ENCODE results near the gene PYY. TPM values are rescaled to one million over a fixed set of nuclear protein-coding genes. Genes with fewer than 3 reads are reported as not detected.
"Not testable (repeated sequence)": the region's sequence is repeated elsewhere in the genome, so short reads cannot be mapped to it uniquely, and the experiment has no call there.

Gene PYY
- total and polyA plus RNA-seq, 4 donors: 0.68 TPM; not detected in 3

GRCh38 chr17:43938838-43939182 lies 14.9 kb downstream of the PYY start:
- H3K27me3 ChIP-seq (ENCODE audit: control insufficient read depth, insufficient read depth, low read length): no peaks in the 10 kb centered on the region
- WGBS (ENCODE audit: insufficient coverage): no CpG with 5 or more reads among the region's 6 CpGs
- no peaks in the 10 kb centered on the region for H3K36me3 ChIP-seq (ENCODE audit: control insufficient read depth, insufficient read depth, low read length)
- no peak overlapping the region for H3K27ac ChIP-seq (ENCODE audit: low read depth, low read length)
- peaks cover 7% of the 10 kb centered on the region for H3K4me1 ChIP-seq (ENCODE audit: control insufficient read depth, insufficient read depth, low read length)
- H3K4me3 ChIP-seq (ENCODE audit: low read depth, low read length): no peak overlapping the region
- no peak for DNase-seq (ENCODE audit: low read depth in 4 of 6, low spot score in 6 of 6)
- no peaks in the 10 kb centered on the region for H3K9me3 ChIP-seq (ENCODE audit: control insufficient read depth, insufficient read depth, low read length)

DNA sequence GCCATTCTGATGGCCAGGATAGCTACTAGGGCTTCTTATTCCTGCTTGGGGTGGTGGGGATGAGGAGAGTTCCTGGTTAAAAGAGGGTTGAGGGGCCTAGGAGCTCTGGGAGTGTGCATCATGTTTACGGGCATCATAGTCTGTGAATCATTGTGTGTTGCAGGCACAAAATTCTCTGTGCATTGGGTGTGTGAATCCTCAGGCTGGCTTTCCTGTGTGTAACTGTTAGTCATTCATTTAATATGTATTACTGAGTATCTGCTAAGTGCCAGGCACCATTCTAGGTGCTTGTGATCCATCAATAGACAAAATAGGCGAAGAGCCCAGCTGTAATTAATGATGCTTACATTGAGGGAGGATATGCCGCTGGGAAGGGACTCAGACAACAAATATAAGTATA lies 17.3 kb downstream of the PYY start:
- H3K9me3 ChIP-seq (ENCODE audit: control insufficient read depth, insufficient read depth, low read length): no peaks in the 10 kb centered on the region
- no peak overlapping the region for H3K4me3 ChIP-seq (ENCODE audit: low read depth, low read length)
- DNase-seq (ENCODE audit: low read depth in 4 of 6, low spot score in 6 of 6): no peak
- H3K4me1 ChIP-seq (ENCODE audit: control insufficient read depth, insufficient read depth, low read length): peaks cover 7% of the 10 kb centered on the region
- H3K36me3 ChIP-seq (ENCODE audit: control insufficient read depth, insufficient read depth, low read length): no peaks in the 10 kb centered on the region
- H3K27ac ChIP-seq (ENCODE audit: low read depth, low read length): no peak overlapping the region
- WGBS (ENCODE audit: insufficient coverage): 100% methylated on average over 1 of the region's 3 CpGs
- no peaks in the 10 kb centered on the region for H3K27me3 ChIP-seq (ENCODE audit: control insufficient read depth, insufficient read depth, low read length)

GRCh38 chr17:43935926-43936261 lies 17.8 kb downstream of the PYY start:
- Histone ChIP-seq H3K27me3 (ENCODE audit: control insufficient read depth, insufficient read depth, low read length) (no peaks in the 10 kb centered on the region), H3K27ac (ENCODE audit: low read depth, low read length) (no peak overlapping the region)

DNA sequence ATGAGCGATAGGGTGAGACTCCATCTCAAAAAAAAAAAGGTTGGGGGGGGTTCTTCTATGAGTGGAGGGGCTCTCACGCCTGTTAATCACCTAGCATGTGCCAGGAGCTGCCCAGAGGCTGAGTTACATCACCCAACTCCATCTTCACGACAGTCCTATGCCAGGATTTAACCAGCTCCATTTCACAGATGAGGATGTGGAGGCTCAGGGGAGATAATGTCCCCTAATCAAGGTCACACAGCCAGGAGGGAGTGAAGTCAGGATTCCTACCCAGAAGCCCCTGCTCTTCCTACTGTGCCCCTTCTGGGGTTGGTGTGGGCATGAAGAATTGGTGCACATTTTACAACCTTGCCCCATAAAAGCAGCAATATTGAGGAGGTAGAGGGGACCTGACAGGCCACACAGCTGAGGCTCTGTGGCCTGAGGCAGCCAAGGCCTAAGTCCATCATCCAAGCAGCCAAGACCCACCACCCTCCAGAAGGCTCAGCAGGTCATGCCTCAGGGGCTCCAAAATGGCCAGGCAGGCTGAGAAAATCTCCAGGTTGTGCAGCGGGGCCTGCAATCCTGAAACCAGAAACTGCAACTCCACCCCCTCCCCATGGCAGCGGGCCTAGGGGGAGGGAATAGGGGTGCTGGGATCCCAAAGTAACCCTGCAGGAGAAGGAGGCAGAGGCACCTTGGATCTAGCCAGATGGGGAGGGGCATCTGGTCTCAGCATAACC lies 18.4 kb downstream of the PYY start:
- H3K4me3 ChIP-seq (ENCODE audit: low read depth, low read length): no peak overlapping the region
- no peak for DNase-seq (ENCODE audit: low read depth in 4 of 6, low spot score in 6 of 6)
- H3K36me3 ChIP-seq (ENCODE audit: control insufficient read depth, insufficient read depth, low read length): no peaks in the 10 kb centered on the region
- WGBS (ENCODE audit: insufficient coverage): no CpG with 5 or more reads among the region's 5 CpGs
- H3K27me3 ChIP-seq (ENCODE audit: control insufficient read depth, insufficient read depth, low read length): no peaks in the 10 kb centered on the region
- H3K27ac ChIP-seq (ENCODE audit: low read depth, low read length): no peak overlapping the region
- H3K9me3 ChIP-seq (ENCODE audit: control insufficient read depth, insufficient read depth, low read length): no peaks in the 10 kb centered on the region
- peaks cover 7% of the 10 kb centered on the region for H3K4me1 ChIP-seq (ENCODE audit: control insufficient read depth, insufficient read depth, low read length)

More at GRCh38 chr17:43935926-43936261, 17.8 kb downstream of the PYY start:
- Histone ChIP-seq H3K9me3 (ENCODE audit: control insufficient read depth, insufficient read depth, low read length) (no peaks in the 10 kb centered on the region), H3K36me3 (ENCODE audit: control insufficient read depth, insufficient read depth, low read length) (no peaks in the 10 kb centered on the region), H3K4me1 (ENCODE audit: control insufficient read depth, insufficient read depth, low read length) (peaks cover 7% of the 10 kb centered on the region), H3K4me3 (ENCODE audit: low read depth, low read length) (no peak overlapping the region)
- no peak for DNase-seq (ENCODE audit: low read depth in 4 of 6, low spot score in 6 of 6)
- 20% methylated on average over 1 of the region's 6 CpGs for WGBS (ENCODE audit: insufficient coverage)

DNA sequence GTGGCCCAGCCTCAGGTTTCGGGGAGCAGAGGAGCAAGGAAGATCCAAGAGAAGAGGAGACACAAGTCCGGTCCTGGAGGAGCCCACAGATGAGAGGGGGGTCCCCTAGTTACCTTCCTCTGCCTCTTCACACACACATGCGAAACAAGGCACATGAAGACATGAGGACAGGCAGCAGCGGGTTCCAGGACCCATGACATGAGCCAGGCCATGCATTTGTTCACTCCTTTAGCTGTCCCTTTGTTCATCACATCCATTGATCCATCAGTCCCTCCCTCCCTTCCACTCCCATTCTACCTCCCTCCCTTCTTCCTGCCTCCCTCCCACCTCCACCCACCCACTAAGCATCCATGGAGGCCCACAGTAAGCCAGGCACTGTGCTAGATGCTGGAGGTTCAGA lies 20.8 kb downstream of the PYY start:
- 92% methylated on average over 4 of the region's 4 CpGs for WGBS (ENCODE audit: insufficient coverage)
- DNase-seq (ENCODE audit: low read depth in 4 of 6, low spot score in 6 of 6): no peak
- H3K4me3 ChIP-seq (ENCODE audit: low read depth, low read length): no peak overlapping the region
- H3K4me1 ChIP-seq (ENCODE audit: control insufficient read depth, insufficient read depth, low read length): peaks cover 4% of the 10 kb centered on the region
- H3K27me3 ChIP-seq (ENCODE audit: control insufficient read depth, insufficient read depth, low read length): peaks cover 5% of the 10 kb centered on the region
- no peak overlapping the region for H3K27ac ChIP-seq (ENCODE audit: low read depth, low read length)
- H3K9me3 ChIP-seq (ENCODE audit: control insufficient read depth, insufficient read depth, low read length): no peaks in the 10 kb centered on the region
- no peaks in the 10 kb centered on the region for H3K36me3 ChIP-seq (ENCODE audit: control insufficient read depth, insufficient read depth, low read length)

DNA sequence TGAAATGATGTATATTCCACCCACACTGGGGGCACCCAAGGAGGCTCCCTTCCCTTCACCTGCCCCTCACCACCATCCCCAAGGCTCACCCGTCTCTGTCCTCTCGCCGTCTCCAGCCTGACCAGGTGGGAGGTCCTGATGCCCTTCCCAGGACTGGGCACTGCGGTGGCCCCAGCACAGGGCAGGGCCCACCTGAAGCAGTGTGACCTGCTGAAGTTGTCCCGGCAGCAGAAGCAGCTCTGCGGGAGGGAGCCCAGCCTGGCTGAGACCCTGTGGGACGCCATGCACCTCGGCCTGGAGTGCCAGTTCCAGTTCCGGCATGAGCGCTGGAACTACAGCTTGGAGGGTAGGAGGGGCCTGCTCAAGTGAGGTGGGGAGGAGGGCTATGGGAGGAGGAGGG lies 21.4 kb downstream of the PYY start:
- Histone ChIP-seq H3K27me3 (ENCODE audit: control insufficient read depth, insufficient read depth, low read length) (peaks cover 11% of the 10 kb centered on the region), H3K27ac (ENCODE audit: low read depth, low read length) (no peak overlapping the region), H3K4me3 (ENCODE audit: low read depth, low read length) (no peak overlapping the region), H3K4me1 (ENCODE audit: control insufficient read depth, insufficient read depth, low read length) (peaks cover 4% of the 10 kb centered on the region), H3K36me3 (ENCODE audit: control insufficient read depth, insufficient read depth, low read length) (no peaks in the 10 kb centered on the region), H3K9me3 (ENCODE audit: control insufficient read depth, insufficient read depth, low read length) (no peaks in the 10 kb centered on the region)
- DNase-seq (ENCODE audit: low read depth in 4 of 6, low spot score in 6 of 6): no peak
- 82% methylated on average over 10 of the region's 10 CpGs for WGBS (ENCODE audit: insufficient coverage)

- Histone ChIP-seq H3K4me1 (ENCODE audit: control insufficient read depth, insufficient read depth, low read length) (peaks cover 11% of the 10 kb centered on the region), H3K4me3 (ENCODE audit: low read depth, low read length) (no peak overlapping the region), H3K9me3 (ENCODE audit: control insufficient read depth, insufficient read depth, low read length) (no peaks in the 10 kb centered on the region), H3K27me3 (ENCODE audit: control insufficient read depth, insufficient read depth, low read length) (peaks cover 20% of the 10 kb centered on the region), H3K36me3 (ENCODE audit: control insufficient read depth, insufficient read depth, low read length) (no peaks in the 10 kb centered on the region), H3K27ac (ENCODE audit: low read depth, low read length) (no peak overlapping the region)
- WGBS (ENCODE audit: insufficient coverage): 75% methylated on average over 4 of the region's 5 CpGs
- no peak for DNase-seq (ENCODE audit: low read depth in 4 of 6, low spot score in 6 of 6)
Observed at GRCh38 chr17:43931062-43931571, 22.6 kb downstream of the PYY start.

- H3K36me3 ChIP-seq (ENCODE audit: control insufficient read depth, insufficient read depth, low read length): no peaks in the 10 kb centered on the region
- H3K9me3 ChIP-seq (ENCODE audit: control insufficient read depth, insufficient read depth, low read length): no peaks in the 10 kb centered on the region
- no CpG with 5 or more reads among the region's 1 CpG for WGBS (ENCODE audit: insufficient coverage)
- peaks cover 31% of the 10 kb centered on the region for H3K27me3 ChIP-seq (ENCODE audit: control insufficient read depth, insufficient read depth, low read length)
- peaks cover 11% of the 10 kb centered on the region for H3K4me1 ChIP-seq (ENCODE audit: control insufficient read depth, insufficient read depth, low read length)
- no peak overlapping the region for H3K4me3 ChIP-seq (ENCODE audit: low read depth, low read length)
- DNase-seq (ENCODE audit: low read depth in 4 of 6, low spot score in 6 of 6): no peak
- no peak overlapping the region for H3K27ac ChIP-seq (ENCODE audit: low read depth, low read length)
Observed at GRCh38 chr17:43928609-43929008, 25.1 kb downstream of the PYY start.

- not testable (repeated sequence) for H3K4me3 ChIP-seq (ENCODE audit: low read depth, low read length); H3K9me3 ChIP-seq (ENCODE audit: control insufficient read depth, insufficient read depth, low read length)
- no CpG with 5 or more reads among the region's 5 CpGs for WGBS (ENCODE audit: insufficient coverage)
Observed at GRCh38 chr17:43927929-43928328, 25.8 kb downstream of the PYY start.

DNA sequence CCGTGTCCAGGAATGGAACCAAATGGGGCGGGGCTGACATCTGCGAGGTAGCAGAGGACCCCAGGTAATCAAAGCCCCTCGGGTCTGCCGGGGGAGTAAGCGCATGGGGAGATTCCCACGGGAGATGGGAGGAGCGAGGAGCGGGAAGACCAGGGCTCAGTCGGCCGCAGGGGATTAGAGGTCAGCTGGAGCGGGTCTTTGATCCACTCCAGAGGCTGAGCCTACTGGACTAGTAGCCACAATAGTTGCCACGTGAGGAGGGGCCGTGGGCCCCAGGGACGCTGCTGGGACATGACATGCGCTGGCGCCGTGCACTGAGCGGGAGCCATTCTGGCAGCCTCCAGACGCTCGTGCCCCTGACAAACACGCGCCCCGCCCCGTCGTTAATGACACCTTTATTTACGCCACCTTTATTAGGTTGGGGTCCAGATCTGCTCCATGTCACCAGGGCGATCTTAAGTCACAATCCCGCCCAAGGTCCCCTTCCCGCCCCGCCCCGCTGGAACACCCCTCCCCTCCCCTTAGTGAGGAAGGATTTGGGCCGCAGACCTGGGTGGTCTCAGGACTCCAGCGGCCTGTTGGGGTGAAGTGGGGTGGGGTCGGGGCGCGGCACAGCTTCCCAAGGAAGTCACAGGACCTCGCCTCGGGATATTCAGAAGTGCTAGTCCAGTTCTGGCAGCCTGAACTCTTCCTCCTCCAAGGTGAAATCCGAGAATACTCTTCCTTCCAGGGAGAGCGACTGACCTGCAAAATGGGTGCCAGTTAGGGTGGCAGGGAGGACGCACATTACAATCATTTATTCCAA lies 26.5 kb downstream of the PYY start:
- DNase-seq (ENCODE audit: low read depth in 4 of 6, low spot score in 6 of 6): peak in 1 of 6 donors; percentile 17
- Histone ChIP-seq H3K27me3 (ENCODE audit: control insufficient read depth, insufficient read depth, low read length) (peaks cover 31% of the 10 kb centered on the region), H3K4me1 (ENCODE audit: control insufficient read depth, insufficient read depth, low read length) (peaks cover 11% of the 10 kb centered on the region), H3K9me3 (ENCODE audit: control insufficient read depth, insufficient read depth, low read length) (no peaks in the 10 kb centered on the region), H3K36me3 (ENCODE audit: control insufficient read depth, insufficient read depth, low read length) (no peaks in the 10 kb centered on the region), H3K4me3 (ENCODE audit: low read depth, low read length) (peak overlapping the region; percentile 24), H3K27ac (ENCODE audit: low read depth, low read length) (no peak overlapping the region)
- 2% methylated on average over 29 of the region's 42 CpGs for WGBS (ENCODE audit: insufficient coverage)

More at GRCh38 chr17:43927929-43928328, 25.8 kb downstream of the PYY start:
- Histone ChIP-seq H3K27me3 (ENCODE audit: control insufficient read depth, insufficient read depth, low read length) (peaks cover 31% of the 10 kb centered on the region), H3K4me1 (ENCODE audit: control insufficient read depth, insufficient read depth, low read length) (peaks cover 11% of the 10 kb centered on the region)
- H3K36me3 ChIP-seq (ENCODE audit: control insufficient read depth, insufficient read depth, low read length); H3K27ac ChIP-seq (ENCODE audit: low read depth, low read length); DNase-seq (ENCODE audit: low read depth in 4 of 6, low spot score in 6 of 6): not testable (repeated sequence)

Data from spinal cord (tissue), 10 donors.